Trophoblast cell (in vitro differentiated cells and primary cell): ENCODE data around the gene CPNE6.

Experiments
- DNase-seq, 2 donors: peaks; one replicate each; pipeline ENCODE4 v3.0.0-alpha.2; 2016
- H2AFZ ChIP-seq: 2 replicates; pipeline ENCODE4 v1.6.1; 2013; ENCODE audit warnings: low read length, moderate library complexity, mild to moderate bottlenecking; ENCODE audit not compliant: insufficient read depth, poor library complexity
- H2AK5ac ChIP-seq: 2 replicates; pipeline ENCODE4 v1.6.1; 2013; ENCODE audit warnings: mild to moderate bottlenecking, low read length
- H2BK120ac ChIP-seq: 2 replicates; pipeline ENCODE4 v1.6.1; 2013; ENCODE audit warnings: low read length, mild to moderate bottlenecking, moderate library complexity; ENCODE audit not compliant: insufficient read depth, poor library complexity
- H2BK12ac ChIP-seq: 2 replicates; pipeline ENCODE4 v1.6.1; 2013; ENCODE audit warnings: mild to moderate bottlenecking, low read length, moderate library complexity
- H2BK5ac ChIP-seq: 2 replicates; pipeline ENCODE4 v1.6.1; 2013; ENCODE audit warnings: low read length, low read depth, moderate library complexity, mild to moderate bottlenecking; ENCODE audit not compliant: poor library complexity
- H3K14ac ChIP-seq: 2 replicates; pipeline ENCODE4 v1.6.1; 2013; ENCODE audit warnings: mild to moderate bottlenecking, low read length
- H3K18ac ChIP-seq: 2 replicates; pipeline ENCODE4 v1.6.1; 2013; ENCODE audit warnings: mild to moderate bottlenecking, low read length
- H3K23ac ChIP-seq: 2 replicates; pipeline ENCODE4 v1.6.1; 2013; ENCODE audit warnings: low read length
- H3K27ac ChIP-seq: 2 replicates; pipeline ENCODE4 v1.5.1; 2013; ENCODE audit warnings: low read depth, mild to moderate bottlenecking, inconsistent platforms, low read length, moderate library complexity
- H3K27me3 ChIP-seq: 2 replicates; pipeline ENCODE4 v1.6.1; 2013; ENCODE audit warnings: inconsistent platforms, mild to moderate bottlenecking, low read length, moderate library complexity; ENCODE audit not compliant: insufficient read depth
- H3K36me3 ChIP-seq, 2 experiments: 1 replicate in 1 of 2; 2 replicates in 1 of 2; pipeline ENCODE4 v1.6.1; 2013; ENCODE audit warnings: low read length in 2 of 2, mild to moderate bottlenecking in 2 of 2, moderate library complexity in 1 of 2; ENCODE audit not compliant: insufficient read depth in 2 of 2, control insufficient read depth in 1 of 2
- H3K4ac ChIP-seq: 2 replicates; pipeline ENCODE4 v1.6.1; 2013; ENCODE audit warnings: low read depth, mild to moderate bottlenecking, low read length, moderate library complexity
- H3K4me1 ChIP-seq, 2 experiments: 1 replicate in 1 of 2; 2 replicates in 1 of 2; pipeline ENCODE4 v1.6.1; 2013; ENCODE audit warnings: low read length in 2 of 2, mild to moderate bottlenecking in 2 of 2, moderate library complexity in 1 of 2; ENCODE audit not compliant: insufficient read depth in 2 of 2, control insufficient read depth in 1 of 2
- H3K4me2 ChIP-seq: 2 replicates; pipeline ENCODE4 v1.6.1; 2013; ENCODE audit warnings: inconsistent platforms, mild to moderate bottlenecking, low read length, moderate library complexity
- H3K4me3 ChIP-seq: 2 replicates; pipeline ENCODE4 v1.5.1; 2013; ENCODE audit warnings: mild to moderate bottlenecking, low read depth, low read length, inconsistent platforms
- H3K79me1 ChIP-seq: one replicate; pipeline ENCODE4 v1.6.1; 2013; ENCODE audit warnings: low read length
- H3K79me2 ChIP-seq: 2 replicates; pipeline ENCODE4 v1.6.1; 2013; ENCODE audit warnings: low read length, mild to moderate bottlenecking; ENCODE audit not compliant: control insufficient read depth, insufficient read depth, poor library complexity
- H3K9ac ChIP-seq: 2 replicates; pipeline ENCODE4 v1.6.1; 2013; ENCODE audit warnings: mild to moderate bottlenecking, low read length
- H3K9me3 ChIP-seq: 2 replicates; pipeline ENCODE4 v1.6.1; 2013; ENCODE audit warnings: low read depth, mild to moderate bottlenecking, control low read depth, inconsistent platforms, low read length; ENCODE audit not compliant: insufficient read depth
- H4K12ac ChIP-seq: 2 replicates; pipeline ENCODE4 v1.6.1; 2013; ENCODE audit warnings: low read depth, mild to moderate bottlenecking, low read length, moderate library complexity
- H4K8ac ChIP-seq: 2 replicates; pipeline ENCODE4 v1.6.1; 2013; ENCODE audit warnings: low read depth, mild to moderate bottlenecking, low read length, moderate library complexity
- H4K91ac ChIP-seq: one replicate; pipeline ENCODE4 v1.6.1; 2013; ENCODE audit warnings: low read depth, mild to moderate bottlenecking, low read length, moderate library complexity
- WGBS: extraction: QIAGEN DNeasy Blood & Tissue Kit; methylation state at CpG from one replicate; pipeline ENCODE4 v1.1.7; 2013; ENCODE audit warnings: missing lambda C conversion rate; ENCODE audit not compliant: insufficient read length, insufficient coverage; ENCODE audit errors: extremely low coverage; 5-methylcytosine and 5-hydroxymethylcytosine counted together

The CPNE6 gene

DNA sequence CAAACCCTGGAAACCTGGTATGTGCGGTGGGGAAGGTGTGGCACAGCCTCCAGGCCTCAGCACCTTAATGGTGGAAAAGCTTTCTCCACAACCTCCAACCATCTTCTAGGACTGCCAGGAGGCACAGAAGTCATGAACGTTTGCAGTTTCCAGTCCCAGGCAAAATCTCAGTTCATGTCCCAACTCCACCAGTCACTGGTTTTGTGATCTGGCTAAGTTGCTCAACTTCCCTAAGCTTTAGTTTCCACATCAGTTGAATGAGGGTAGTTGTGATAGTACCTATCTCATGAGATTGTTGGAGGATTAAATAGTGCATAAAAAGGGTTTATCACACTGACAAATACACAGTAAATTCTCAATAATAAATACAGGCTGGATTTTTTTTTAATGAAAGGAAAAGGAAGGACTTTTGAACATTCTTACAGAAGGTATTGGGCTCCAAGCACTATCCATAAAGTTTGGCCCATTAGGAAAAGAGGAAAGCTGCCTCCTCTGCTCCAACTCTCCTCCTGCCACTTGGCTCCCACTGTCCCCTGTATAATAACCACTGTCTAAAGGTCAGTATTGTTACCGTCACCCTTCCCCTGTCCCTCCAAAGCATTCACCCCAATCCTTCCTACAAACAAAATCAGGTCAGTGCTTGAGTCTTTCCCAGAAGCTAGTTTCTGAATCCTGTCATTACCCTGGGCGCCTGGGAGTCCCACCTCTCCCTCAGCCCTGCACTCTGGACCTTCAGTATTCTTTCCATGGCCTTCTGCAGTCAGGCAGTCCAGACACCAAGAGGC lies 29.0 kb downstream of the CPNE6 start:
- H3K9ac ChIP-seq, result no peak overlapping the region
- no peak overlapping the region for H3K18ac ChIP-seq
- H3K23ac ChIP-seq, result no peak overlapping the region
- H2BK12ac ChIP-seq, result no peak overlapping the region
- no peak overlapping the region for H2BK5ac ChIP-seq
- H4K12ac ChIP-seq, result no peak overlapping the region
- H2AFZ ChIP-seq, result no peak overlapping the region
- H3K36me3 ChIP-seq, result peaks cover 22 to 29% of the 10 kb centered on the region in 2 experiments
- DNase-seq, result no peak
- no peak overlapping the region for H3K14ac ChIP-seq
- H2AK5ac ChIP-seq, result no peak overlapping the region
- no peak overlapping the region for H4K91ac ChIP-seq
- H3K79me1 ChIP-seq, result no peaks in the 10 kb centered on the region
- H4K8ac ChIP-seq, result no peak overlapping the region
- WGBS, result no CpG with 5 or more reads among the region's 4 CpGs
- no peak overlapping the region for H3K4me3 ChIP-seq
- no peak overlapping the region for H2BK120ac ChIP-seq
- H3K4ac ChIP-seq, result no peak overlapping the region
- H3K79me2 ChIP-seq, result no peaks in the 10 kb centered on the region
- H3K4me2 ChIP-seq, result no peak overlapping the region
- H3K9me3 ChIP-seq, result peaks cover 7% of the 10 kb centered on the region
- no peaks in the 10 kb centered on the region for H3K27me3 ChIP-seq
- H3K4me1 ChIP-seq, result peaks cover 0 to 3% of the 10 kb centered on the region in 2 experiments
- no peak overlapping the region for H3K27ac ChIP-seq

DNA sequence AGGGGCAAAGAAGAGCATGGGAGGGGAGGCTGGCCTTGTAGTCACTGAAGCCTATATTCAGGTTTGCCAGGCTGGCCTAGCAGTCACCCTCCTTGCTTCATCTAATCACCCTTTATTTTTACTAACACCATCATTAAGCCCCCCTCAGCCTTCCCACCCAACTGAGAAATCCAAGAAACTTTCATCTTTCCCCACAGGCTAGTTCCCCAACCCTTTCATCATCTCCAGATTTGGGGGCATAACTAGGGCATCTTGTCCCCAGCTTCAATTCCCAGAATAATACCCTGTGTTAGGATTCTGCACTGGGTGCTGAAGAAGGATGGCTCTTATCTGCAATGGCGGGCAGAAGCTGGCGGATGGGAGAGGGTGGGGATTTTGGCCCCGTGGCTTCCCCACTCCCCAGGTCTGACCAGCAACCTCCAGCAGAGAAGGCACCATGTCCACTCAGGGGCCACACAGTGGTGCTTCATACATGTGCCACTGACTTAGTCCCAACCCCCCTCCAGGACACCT lies 29.7 kb downstream of the CPNE6 start:
- Histone ChIP-seq H3K9me3 (peaks cover 7% of the 10 kb centered on the region), H2BK5ac (no peak overlapping the region), H2BK12ac (no peak overlapping the region), H3K36me3 (peaks cover 22 to 29% of the 10 kb centered on the region in 2 experiments), H3K23ac (no peak overlapping the region), H2BK120ac (no peak overlapping the region), H3K18ac (no peak overlapping the region), H3K4me2 (no peak overlapping the region), H3K9ac (no peak overlapping the region), H4K8ac (no peak overlapping the region), H4K12ac (no peak overlapping the region), H3K79me2 (no peaks in the 10 kb centered on the region), H3K4ac (no peak overlapping the region), H3K14ac (no peak overlapping the region), H3K4me1 (no peaks in the 10 kb centered on the region), H4K91ac (no peak overlapping the region), H3K27me3 (no peaks in the 10 kb centered on the region), H2AFZ (no peak overlapping the region), H3K4me3 (no peak overlapping the region), H3K27ac (no peak overlapping the region), H3K79me1 (no peaks in the 10 kb centered on the region), H2AK5ac (no peak overlapping the region)
- WGBS, result no CpG with 5 or more reads among the region's 3 CpGs
- no peak for DNase-seq

DNA sequence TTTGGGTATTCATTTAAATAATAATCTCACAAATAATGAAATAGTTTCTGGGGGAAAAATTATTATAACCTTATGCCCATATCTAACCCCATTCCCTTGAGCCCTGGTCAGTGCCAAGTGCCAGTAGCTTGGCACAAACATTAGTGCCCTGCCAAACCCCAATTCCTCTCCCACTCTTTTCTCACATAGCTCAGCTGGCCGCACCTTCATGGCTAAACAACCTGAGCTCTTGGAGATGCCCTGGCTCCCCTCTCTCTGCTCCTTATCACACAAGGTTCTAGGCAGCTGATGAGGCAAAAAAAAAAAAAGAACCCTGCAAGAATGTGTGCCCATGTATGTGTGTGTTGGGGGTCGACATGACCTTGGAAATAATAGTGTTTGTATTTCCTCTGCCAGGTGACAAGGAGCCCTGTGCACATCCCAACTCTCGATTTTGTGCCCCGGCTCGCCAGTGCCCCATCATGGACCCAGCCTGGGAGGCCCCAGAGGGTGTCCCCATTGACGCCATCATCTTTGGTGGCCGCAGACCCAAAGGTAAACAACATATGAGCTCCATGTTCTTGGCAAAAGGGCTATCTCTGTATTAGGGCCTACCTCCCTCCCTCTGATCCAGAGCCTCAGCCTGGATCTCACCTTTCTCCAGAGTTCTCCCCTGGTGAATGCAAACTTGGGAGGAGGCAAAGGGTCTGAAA lies 31.1 kb downstream of the CPNE6 start:
- Histone ChIP-seq H4K8ac (no peak overlapping the region), H4K12ac (no peak overlapping the region), H3K4ac (no peak overlapping the region), H3K23ac (no peak overlapping the region), H2AFZ (no peak overlapping the region), H3K36me3 (peaks cover 22 to 29% of the 10 kb centered on the region in 2 experiments), H2BK12ac (no peak overlapping the region), H3K79me2 (no peaks in the 10 kb centered on the region), H4K91ac (no peak overlapping the region), H3K9ac (no peak overlapping the region), H3K14ac (no peak overlapping the region), H3K9me3 (peaks cover 7% of the 10 kb centered on the region), H3K4me1 (no peaks in the 10 kb centered on the region), H2BK120ac (no peak overlapping the region), H3K27me3 (no peaks in the 10 kb centered on the region), H3K4me2 (no peak overlapping the region), H3K79me1 (no peaks in the 10 kb centered on the region), H3K18ac (no peak overlapping the region), H3K27ac (no peak overlapping the region), H2BK5ac (no peak overlapping the region), H2AK5ac (no peak overlapping the region), H3K4me3 (no peak overlapping the region)
- no peak for DNase-seq
- WGBS, result no CpG with 5 or more reads among the region's 7 CpGs

DNA sequence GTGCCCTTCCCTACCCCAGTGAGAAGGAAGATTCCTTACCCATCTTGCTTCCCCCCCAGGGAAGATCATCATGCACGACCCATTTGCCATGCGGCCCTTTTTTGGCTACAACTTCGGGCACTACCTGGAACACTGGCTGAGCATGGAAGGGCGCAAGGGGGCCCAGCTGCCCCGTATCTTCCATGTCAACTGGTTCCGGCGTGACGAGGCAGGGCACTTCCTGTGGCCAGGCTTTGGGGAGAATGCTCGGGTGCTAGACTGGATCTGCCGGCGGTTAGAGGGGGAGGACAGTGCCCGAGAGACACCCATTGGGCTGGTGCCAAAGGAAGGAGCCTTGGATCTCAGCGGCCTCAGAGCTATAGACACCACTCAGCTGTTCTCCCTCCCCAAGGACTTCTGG lies 32.1 kb downstream of the CPNE6 start:
- Histone ChIP-seq H3K23ac (no peak overlapping the region), H2AK5ac (no peak overlapping the region), H3K9ac (no peak overlapping the region), H3K36me3 (peaks cover 18 to 24% of the 10 kb centered on the region in 2 experiments), H3K9me3 (peaks cover 7% of the 10 kb centered on the region), H2BK12ac (no peak overlapping the region), H3K79me2 (no peaks in the 10 kb centered on the region), H3K27ac (no peak overlapping the region), H2BK5ac (no peak overlapping the region), H4K91ac (no peak overlapping the region), H2BK120ac (no peak overlapping the region), H3K79me1 (no peaks in the 10 kb centered on the region), H3K4me1 (no peaks in the 10 kb centered on the region), H4K8ac (no peak overlapping the region), H3K4me2 (no peak overlapping the region), H3K4me3 (no peak overlapping the region), H3K18ac (no peak overlapping the region), H3K14ac (no peak overlapping the region), H2AFZ (no peak overlapping the region), H4K12ac (no peak overlapping the region), H3K27me3 (no peaks in the 10 kb centered on the region), H3K4ac (no peak overlapping the region)
- no peak for DNase-seq
- no CpG with 5 or more reads among the region's 13 CpGs for WGBS
